GM18858 (cell line): ENCODE measurements around the gene SIRPG.
"Not testable (repeated sequence)": the region's sequence is repeated elsewhere in the genome, so short reads cannot be mapped to it uniquely, and the experiment has no call there.

Experiments
- ATAC-seq: cut with Tn5 transposase; IDR thresholded peaks from one replicate; pipeline ENCODE4 v1.9.1; 2021; ENCODE audit not compliant: unreplicated experiment

SIRPG gene

DNA sequence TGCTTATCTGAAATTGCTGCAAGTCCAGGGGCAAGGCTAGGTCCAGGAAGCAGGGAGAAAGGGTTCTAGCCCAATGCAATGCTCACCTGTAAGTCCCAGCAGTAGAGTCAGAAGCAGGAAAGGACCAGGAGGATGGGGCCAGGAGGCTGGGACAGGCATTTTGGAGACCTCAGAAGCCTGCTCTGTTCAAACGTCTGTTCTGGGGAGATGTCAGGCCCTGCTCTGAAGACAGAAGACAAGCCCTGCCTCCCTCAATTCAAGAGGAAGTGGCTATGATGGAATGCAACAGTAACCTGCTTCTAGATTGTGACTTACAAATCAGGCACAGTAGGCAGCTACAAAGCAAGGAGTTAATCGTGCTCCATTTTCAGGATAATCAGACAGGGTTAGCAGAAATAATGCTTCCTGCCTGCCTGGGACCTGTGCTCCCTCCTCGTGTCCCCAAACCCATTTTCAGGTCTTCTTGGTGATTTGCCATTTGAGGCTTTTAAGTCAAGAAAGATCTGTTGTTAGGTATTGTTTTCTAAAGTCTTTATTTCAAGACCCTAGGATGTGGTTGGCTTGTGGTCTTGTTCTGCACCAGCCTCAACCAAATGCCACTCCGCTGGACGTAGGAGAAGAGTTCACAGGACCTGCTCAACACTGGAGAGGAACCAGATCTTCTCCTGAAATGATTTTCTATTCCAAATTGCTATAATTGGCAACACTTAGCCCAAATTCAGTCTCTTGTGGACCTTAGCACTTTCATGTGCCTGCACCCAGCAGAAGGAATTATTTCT lies at the start of gene SIRPG:
SIRPG (minus strand) TSS at position 224 of the 779 bp plus-strand sequence; CDS start at position 159, 65 bp downstream.
- ATAC-seq: no peak

DNA sequence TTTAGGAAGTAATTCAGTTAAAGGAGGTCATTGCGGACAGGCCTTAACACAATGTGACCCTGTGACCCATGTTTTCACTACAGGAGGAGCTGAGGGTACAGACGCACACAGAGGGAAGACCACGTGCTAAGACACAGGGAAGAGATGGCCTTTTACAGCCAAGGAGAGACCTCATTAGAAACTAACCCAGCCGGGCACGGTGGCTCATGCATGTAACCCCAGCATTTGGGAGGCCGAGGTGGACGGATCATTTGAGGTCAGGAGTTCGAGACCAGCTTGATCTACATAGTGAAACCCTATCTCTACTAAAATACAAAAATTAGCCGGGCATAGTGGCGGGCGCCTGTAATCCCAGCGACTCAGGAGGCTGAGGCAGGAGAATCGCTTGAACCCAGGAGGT lies 49.3 kb upstream of the SIRPG start:
- ATAC-seq: not testable (repeated sequence)

DNA sequence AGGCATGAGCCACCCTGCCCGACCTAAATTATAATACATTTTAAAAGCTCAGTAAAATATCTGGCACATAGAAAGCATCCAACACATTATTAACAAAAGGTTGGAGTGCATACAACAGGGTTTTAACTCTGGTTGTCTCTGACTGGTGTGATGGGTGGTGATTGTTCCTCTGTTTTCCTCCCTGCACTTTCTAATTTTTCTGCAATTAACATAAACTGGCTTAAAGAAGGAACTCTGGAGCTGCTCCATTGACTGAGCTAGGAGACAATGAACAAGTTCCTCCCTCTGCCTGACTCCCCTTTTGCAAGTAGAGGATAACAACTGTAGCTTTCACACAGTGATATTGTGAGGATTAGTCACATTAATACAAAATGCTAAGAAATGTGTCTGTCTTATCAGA lies 48.5 kb upstream of the SIRPG start:
- no peak for ATAC-seq

DNA sequence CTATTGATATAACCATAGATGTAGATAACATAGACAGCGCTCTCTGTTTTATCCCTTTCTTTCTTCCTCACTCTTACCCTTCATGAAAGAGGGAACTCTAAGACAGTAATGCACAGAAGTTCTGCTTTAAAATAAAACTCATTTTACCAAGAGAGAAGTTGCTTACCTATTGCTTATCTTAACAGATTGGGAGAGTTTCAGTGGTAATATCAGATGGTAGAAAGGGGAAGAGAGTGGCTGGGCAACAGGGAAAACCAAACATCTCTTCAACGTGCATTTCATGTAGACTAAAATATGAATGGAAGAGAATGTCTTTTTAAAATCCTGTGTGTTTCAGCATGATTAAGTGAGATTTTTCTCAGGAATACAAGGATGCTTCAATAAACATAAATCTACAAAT lies 45.3 kb upstream of the SIRPG start:
- no peak for ATAC-seq

DNA sequence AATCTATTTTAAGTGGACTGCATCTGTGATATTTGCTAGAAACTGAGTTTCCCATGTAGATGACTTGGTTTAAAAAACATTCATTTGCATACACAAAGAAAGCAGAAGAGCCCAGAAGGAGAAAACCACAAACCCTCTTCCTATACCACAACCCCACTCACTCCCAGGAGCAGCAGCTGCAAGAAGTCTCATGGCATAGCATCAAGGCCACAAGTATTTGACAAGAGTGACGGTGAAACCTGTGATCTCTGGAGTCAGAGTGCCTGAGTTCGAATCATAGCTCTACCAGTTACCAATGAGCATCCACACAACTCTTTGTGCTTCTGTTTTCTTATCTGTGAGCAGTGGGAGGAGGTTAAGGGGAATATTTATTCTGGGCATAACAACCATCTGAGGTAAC lies 44.7 kb upstream of the SIRPG start:
- ATAC-seq: no peak

DNA sequence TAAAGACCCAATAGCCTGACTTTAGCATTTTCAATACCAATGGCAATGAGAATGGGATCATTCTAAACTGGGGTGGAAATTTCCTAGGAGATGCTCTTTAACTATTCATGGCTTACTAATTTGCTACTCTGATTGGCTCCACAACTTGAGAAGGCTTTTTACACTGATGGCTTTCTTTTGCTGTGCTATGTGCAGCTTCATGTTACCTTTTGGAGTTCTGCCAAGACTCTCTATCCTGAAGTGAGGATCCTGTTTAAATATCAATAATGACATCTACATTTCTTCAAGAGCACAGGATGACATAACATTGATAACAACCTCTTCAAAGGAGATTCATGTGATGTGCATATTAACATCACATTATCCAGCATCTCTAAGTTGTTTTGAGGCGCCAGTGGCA lies 43.4 kb upstream of the SIRPG start:
- no peak for ATAC-seq

DNA sequence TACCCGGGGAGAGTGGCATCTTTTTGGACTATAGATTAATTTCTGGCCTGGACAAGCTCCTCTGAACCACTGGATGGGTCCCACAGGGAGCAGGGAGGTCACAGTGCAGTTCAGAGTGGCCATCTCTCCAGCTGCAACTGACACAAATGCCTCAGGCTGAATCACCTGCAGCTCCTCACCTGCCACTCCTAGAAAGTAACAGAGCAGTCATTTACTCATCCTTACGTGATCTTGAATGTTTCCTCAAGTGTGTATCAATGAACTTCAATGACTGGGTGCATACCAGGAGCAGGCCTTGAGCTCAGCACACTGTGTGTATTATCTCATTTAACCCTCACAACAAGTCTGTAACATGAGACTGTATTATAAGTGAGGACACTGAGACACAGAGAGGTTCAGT lies 40.0 kb upstream of the SIRPG start:
- no peak for ATAC-seq

DNA sequence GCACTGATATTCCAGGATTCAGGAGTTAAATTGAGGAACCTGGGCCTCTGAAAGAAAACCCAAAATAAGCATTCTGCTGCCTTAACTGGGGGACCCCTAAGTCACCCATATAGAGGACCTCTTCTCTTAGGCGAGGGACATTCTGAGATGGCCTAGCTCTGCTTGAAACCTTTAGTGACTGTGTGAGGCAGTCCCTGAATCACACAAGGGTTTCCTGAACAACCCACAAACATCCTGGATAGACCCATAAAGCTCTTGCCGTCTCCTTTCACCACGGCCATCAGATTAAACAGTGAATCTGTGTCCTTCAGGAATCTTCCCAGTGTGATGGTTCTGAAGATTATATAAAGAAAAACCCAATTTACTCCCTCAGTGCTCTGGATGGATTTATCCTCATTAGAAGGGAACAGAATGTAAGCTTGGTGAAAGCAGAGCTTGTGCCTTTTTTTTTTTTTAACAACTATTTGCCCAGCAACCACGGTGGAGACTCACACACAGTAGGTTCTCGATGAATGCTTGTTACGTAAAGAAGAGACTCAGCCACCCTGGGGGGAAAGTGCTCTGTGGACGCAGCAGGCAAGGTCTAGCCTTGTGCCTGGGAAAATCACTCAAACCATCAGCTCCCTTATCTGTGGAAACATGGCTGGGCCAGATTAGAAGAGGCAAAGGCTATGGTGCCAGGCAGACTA lies 39.1 kb upstream of the SIRPG start:
- ATAC-seq: no peak

DNA sequence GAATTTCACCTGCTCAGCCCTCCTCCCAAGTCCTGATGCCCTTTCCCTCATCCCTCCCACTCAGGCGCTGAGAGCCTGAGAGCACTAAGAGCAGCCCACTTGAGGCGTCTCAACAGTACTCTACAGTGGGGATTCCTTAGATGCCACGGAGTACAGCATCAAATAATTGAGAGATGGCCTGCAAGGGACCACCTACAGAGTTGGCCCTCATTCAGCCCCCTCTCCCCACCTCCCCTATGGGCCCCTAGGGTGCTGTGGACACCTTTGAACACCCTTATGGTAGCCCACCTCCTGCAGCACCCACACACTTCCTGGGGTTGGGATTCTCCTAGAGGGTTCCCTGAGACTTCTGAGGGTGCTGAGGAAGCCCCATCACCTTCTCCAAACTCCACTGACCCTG lies 37.1 kb upstream of the SIRPG start:
- no peak for ATAC-seq

DNA sequence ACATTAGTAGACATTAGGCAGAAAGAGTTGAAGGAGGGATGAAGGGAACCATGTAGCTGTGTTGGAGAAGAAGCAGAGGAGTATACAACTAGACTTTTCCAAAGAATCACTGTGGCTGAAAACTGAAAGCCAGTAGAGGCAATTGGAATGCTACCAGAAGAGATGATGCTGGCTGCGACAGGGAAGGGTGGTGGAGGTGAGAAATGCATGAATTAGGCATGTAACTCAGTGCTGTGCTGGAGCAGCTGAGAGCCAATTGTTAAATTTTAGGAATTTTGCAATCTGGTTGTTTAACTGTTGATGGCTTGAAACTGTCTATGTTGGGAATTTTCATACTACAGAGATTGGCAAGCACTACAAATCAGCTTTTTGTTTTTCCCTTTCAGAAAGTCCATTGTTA lies 35.8 kb upstream of the SIRPG start:
- ATAC-seq: no peak

DNA sequence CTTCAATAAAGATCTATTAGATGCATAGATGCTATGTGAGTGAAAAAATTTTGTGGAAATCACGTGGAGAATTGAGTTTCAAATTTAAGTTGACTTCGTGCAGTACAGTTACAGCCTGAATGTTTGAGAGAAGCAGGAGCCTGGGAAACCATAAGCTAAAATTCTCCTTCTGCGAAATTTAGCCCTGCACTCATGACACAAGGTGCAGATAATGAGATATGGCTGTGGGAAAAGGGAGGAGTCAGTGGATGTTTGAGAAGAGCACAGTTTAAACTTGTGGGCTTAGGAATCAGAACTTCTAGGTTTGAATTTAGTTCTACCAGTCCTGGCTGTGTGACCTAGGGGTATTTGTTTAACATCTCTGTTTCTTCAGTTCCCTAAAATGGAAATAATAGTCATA lies 32.1 kb upstream of the SIRPG start:
- no peak for ATAC-seq

DNA sequence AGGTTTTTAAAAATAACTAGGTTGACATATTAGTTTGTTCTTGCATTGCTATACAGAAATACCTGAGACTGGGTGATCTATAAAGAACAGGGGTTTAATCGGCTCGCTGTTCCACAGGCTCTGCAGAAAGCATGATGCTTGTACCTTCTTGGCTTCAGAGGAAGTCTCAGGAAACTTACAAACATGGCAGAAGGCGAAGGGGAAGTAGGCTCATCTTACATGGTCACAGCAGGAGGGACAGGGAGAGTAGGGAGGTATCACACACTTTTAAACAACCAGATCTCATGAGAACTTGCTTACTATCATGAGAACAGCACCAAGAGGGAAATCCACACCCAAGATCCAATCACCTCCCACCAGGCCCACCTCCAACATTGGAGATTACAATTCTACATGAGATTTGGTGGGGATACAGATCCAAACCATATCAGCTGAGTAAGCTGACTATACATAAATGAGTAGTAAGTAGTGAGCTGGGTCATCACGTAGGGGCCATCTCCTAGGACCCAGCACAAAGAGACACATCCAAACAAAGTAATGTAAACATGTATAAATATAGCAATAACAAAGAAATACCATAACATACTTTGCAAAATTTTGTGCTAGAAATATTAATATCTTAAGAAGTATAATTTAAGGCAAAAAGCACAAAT lies 31.4 kb upstream of the SIRPG start:
- ATAC-seq: no peak

DNA sequence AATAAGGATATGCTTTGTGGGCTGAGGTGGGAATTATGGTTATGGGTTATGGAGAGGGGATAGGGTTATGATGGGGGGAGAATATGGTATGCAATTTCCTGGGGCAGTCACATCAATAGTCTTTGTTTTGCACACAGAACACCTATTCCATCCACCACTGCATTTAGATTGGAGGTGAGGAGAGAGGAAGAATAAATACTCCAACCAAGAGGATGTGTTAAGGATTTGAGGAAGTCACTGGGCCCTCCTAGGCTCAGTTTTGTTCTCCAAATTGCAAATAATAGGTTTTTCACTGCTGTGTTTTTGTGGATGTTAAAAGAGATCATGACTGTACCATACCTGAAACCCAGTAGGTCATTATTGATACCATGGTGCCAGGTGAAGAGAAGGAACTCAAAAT lies 29.5 kb upstream of the SIRPG start:
- no peak for ATAC-seq

DNA sequence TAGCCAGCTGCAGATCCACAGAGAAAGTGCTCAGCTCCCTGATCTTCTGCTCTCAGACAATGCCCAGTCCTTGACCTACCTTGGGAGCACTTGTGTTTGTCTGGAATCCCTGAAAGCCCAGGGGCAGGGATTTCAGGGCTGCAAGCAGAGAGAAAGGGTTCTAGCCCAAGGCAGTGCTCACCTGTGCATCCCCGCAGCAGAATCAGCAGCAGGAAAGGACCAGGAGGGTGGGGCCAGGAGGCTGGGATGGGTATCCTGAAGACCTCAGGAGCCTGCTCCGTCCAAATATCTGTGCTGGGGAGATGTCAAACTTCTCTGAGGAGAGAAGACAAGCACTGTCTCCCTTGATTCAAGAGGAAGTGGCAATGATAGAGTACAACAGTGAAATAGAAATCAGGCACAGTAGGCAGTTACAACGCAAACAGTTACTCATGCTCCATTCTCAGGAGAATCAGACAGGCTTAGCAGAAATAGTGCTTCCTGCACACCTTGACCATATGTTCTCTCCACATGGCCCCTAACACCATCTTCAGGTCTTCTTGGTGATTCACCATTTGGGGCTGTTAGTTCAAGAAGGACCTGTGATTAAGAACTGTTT lies 28.7 kb upstream of the SIRPG start:
- ATAC-seq: no peak

DNA sequence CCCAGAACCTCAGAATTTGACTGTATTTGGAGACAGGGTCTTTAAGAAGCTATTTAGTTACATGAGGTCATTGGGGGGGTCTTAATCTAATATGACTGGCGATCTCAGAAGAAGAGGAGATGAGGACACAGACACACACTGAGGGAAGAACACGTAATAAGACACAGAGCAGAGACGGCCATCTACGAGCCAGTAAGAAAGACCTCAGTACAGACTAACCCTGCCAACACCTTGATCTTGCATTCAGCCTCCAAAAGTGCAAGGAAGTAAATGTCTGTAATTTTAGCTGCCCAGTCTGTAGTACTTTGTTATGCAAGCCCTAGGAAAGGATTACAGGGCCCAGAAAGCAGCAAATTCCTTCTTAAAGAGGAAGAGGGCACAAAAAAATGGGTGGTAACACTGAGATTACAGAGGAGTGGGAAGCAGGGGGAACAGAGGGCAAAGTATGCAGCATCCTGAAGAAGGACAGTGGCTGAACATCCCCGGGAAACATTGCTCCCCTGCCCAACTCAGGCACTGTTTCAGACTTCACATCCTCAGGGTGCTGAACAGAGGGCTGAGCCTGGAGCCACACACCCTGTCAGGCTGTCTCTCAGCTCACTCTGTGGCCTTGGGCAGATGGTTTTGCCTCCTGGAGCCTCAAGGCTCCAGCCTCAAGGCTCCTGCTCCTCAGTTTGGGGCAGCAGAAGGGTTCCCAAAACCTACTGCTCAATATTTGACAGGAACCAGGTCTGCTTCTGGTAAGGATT lies 27.9 kb upstream of the SIRPG start:
- no peak for ATAC-seq

DNA sequence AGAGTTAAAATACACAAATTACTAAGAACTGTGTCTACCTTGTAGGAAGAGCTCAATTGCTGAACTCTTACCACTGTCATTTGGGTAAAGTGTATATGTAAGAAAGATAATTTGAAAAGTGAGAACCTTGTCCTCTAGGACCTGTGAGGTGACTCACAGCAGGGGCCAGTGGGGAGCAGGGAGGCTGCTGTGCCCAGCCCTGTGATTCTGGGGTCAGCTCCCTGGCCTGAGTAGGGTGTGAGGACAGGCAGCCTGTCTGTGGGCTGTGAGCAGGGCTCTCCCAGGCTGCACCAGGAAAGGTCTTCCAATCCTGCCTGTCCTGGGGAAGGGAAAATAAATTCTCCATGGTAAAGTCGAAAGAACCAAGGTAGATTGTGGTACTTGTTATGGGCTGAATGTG lies 27.3 kb upstream of the SIRPG start:
- no peak for ATAC-seq

DNA sequence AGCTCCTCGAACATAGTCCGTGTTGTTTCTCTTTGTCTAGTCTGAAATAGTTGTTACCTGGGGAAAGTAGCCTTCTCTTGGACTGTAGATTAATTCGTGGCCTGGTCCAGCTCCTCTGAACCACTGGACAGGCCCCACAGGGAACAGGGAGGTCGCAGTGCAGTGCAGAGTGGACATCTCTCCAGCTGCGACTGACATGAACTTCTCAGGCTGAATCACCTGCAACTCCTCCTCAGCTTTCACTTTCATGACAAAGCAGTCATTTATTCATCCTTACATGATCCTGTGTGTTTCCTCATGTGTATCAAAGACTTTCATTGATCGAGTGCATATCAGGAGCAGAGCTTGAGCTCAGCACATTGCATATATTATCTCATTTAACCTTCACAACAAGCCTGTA lies 19.1 kb upstream of the SIRPG start:
- ATAC-seq: no peak

DNA sequence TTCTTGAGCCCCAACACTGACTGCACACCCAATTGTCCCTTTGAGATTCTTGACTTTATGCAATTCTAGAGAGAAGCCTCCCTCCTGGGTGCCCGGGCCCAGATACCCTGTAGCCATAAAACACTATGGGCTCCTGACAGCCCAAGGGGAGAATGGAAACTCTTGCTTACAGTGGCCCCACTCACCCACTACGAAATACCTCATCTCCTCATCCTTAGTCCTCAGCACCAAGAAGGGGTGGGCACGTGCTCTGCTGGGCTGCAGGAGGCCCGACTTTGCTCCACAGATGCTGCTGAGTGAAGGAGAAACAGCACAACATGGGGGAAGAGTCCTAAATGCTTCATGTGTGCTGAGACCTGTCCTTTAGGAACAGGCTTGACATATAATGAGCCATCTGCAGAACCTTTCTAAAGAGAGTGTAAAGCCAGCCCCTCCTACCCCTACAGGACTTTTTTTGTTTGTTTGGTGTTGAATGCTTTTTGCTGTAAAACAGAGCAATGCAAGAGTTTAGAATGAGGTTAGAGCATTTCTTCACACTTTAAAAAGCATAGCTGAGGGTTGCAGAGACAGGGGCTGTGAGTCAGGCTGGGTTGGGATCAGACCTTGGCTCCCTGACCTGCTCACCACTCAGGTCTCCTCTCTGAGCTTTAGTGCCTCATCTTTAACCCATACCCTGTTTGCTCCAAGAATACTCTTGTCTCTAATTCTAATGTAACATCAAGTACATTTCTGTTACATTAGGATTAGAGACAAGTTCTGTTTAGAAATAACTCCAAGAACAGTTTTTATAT lies 17.6 kb upstream of the SIRPG start:
- ATAC-seq: no peak

DNA sequence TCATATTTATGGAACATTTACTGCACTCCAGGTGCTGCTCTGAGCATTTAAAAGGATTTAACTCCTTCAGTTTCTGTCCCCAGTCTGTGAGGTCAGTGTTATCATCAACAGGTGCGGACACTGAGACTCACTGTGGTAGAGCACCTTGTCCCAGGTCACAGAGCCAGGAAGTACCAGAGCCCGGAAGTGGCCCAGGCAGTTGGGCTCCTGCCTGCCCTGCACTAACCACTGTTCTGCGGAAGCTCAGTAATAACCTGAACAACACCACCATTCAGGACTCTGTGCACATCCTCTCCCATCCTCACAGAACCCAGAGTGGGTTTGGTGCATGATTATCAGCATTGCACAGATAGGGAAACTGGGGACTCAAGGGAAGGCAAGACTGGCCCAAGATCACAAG lies 16.8 kb upstream of the SIRPG start:
- no peak for ATAC-seq

DNA sequence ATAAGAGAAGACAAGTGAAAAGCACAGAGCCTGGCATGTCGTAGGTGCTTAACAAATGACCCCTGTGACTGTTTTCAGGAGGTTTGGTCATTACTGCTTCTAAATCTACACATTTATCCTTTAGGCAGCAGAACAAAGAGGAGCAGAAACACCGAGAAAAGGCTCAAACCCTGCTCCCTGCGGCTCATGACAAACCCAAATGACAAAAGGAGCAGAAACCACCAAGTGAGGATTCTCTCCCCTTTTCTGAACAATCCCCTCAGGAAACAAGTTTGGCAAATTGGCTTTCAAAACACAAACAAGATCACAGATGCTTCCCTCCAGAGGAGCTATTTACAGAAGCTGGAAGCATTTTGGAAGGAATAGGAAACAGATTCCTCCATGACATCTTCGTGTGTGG lies 15.8 kb upstream of the SIRPG start:
- ATAC-seq: no peak
